ENCODE measurements around the gene GPR39. TPM values are rescaled to one million over a fixed set of nuclear protein-coding genes. Genes with fewer than 3 reads are reported as not detected.

The GPR39 gene
- polyA plus RNA-seq, 1 experiment: 2.9 TPM

DNA sequence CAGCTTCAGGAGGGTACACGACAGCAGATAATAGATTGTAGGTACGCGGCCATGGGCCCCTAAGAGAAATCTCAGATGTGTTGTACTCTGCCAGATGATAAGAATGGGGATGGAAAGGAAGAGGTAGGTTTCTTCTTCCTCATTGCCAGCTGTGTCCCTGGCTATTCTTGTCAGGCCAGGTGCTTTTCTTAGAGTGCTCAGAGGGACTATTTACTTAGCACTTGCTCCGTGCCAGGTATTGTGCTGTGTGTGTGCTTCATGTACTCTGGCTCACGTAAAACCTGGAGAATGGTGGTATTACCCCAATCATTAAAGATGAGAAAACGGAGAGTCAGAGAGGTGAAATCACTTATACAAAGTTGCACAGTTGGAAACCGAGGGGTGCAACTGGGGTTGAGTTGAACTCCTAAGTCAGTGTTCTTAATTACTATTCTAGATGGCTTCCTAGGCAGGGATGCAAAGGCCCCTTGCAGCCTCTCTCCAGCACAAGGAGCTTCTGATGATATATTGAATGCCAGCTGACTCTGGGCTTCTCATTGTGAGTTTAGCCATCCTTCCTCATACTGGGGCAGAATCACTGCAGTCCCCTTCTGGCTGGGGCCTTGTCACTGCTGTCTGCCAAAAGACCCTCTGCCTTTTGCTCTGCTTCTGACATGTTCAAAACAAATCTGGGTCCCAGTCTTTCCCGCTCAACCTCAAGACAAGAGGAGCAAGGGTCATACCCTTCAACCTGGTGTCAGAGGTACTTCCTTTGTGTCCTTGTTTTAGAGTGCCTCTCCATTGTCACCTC, 192.7 kb downstream of the GPR39 start:
- no peaks in the 10 kb centered on the region for H3K9me3 ChIP-seq (ENCODE audit: control insufficient read depth, insufficient read depth, low read length)
- H3K27me3 ChIP-seq (ENCODE audit: control insufficient read depth, insufficient read depth, low read length): peaks cover 8% of the 10 kb centered on the region
- CTCF ChIA-PET: no interaction called here
- POLR2A ChIA-PET: no interaction called here
- no peak for DNase-seq (ENCODE audit: low read depth, low spot score)
- no peak overlapping the region for H3K27ac ChIP-seq (ENCODE audit: low read depth, low read length)
- TF ChIP-seq, protein P1, sequence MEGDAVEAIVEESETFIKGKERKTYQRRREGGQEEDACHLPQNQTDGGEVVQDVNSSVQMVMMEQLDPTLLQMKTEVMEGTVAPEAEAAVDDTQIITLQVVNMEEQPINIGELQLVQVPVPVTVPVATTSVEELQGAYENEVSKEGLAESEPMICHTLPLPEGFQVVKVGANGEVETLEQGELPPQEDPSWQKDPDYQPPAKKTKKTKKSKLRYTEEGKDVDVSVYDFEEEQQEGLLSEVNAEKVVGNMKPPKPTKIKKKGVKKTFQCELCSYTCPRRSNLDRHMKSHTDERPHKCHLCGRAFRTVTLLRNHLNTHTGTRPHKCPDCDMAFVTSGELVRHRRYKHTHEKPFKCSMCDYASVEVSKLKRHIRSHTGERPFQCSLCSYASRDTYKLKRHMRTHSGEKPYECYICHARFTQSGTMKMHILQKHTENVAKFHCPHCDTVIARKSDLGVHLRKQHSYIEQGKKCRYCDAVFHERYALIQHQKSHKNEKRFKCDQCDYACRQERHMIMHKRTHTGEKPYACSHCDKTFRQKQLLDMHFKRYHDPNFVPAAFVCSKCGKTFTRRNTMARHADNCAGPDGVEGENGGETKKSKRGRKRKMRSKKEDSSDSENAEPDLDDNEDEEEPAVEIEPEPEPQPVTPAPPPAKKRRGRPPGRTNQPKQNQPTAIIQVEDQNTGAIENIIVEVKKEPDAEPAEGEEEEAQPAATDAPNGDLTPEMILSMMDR (IDR thresholded peaks at IDR 0.05; ENCODE audit: low read depth, low read length): no peak
- no peak overlapping the region for H3K4me3 ChIP-seq (ENCODE audit: low read depth, low read length)

DNA sequence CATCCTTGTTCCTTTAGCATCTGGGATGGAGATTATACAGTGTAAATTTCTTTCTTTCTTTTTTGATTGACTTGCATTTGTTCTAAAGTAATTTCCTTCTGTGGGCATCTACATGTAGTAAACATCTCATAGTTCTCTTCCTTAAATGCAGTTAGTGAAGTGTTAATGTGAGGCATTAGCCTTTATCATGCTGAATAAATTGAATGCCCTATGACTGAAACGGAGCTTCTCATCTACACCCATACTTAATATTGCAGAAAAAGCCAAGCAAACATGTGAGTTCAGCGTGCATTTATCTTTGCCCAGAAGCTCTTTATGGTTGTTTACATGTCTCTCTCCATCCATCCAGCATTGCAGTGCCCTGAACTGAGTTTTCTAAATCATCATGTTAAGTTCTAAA, 195.1 kb downstream of the GPR39 start:
- TF ChIP-seq, protein P1 (IDR thresholded peaks at IDR 0.05; ENCODE audit: low read depth, low read length): no peak
- Histone ChIP-seq H3K9me3 (ENCODE audit: control insufficient read depth, insufficient read depth, low read length) (no peaks in the 10 kb centered on the region), H3K4me3 (ENCODE audit: low read depth, low read length) (no peak overlapping the region), H3K27ac (ENCODE audit: low read depth, low read length) (no peak overlapping the region), H3K27me3 (ENCODE audit: control insufficient read depth, insufficient read depth, low read length) (peaks cover 3% of the 10 kb centered on the region)
- ChIA-PET CTCF (interaction anchor here (0.7 kb wide), 1 partner anchor 39 kb away, joined by 5 read pairs; no protein-coding TSS in a partner anchor), POLR2A (interaction anchor here (0.6 to 0.7 kb wide), 2 partner anchors 19 to 560 kb away, joined by 3 read pairs; no protein-coding TSS in a partner anchor)
- DNase-seq (ENCODE audit: low read depth, low spot score): no peak

DNA sequence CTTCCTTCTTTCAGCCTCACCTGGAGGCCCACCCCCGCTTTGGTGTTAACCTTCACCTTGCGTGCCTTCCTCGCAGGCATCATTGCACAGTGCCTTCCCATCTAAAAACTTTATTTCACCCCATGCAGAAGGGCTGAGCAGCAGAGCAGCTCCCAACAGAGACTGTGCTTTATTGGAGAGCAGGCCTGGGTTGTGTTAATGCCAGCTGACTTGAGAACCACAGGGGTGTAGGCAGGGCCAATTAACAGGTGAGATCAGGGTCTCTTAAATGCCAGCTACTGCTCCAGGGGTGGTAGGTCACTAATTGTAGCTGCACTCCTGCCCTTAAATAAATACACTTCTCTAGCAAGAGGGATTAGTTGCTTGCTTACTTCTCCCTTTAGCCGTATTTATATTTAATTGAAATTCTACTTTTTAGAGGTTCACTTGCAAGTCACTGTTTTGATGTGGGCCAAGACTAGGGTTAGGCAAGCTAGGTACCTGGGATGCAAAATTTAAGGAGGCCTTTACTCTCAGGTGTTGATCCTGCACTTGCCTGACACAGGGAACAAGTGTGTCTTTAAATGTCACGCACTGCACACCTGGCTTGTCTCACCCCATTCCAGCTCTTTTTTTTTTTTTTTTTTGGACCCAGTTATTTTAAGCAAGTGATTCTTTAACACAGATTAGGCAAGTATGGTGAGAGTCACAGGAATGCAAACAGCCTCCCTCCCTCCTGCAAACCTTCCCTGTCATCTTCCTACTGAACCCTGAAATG, 198.9 kb downstream of the GPR39 start:
- ChIA-PET POLR2A (interaction anchor here (0.6 kb wide), 1 partner anchor 8 kb away, joined by 5 read pairs; no protein-coding TSS in a partner anchor), CTCF (interaction anchor here (0.6 kb wide), 2 partner anchors 10 to 12 kb away, joined by 3 to 5 read pairs; no protein-coding TSS in a partner anchor)
- TF ChIP-seq, protein P1 (IDR thresholded peaks at IDR 0.05; ENCODE audit: low read depth, low read length): no peak
- Histone ChIP-seq H3K9me3 (ENCODE audit: control insufficient read depth, insufficient read depth, low read length) (no peaks in the 10 kb centered on the region), H3K27me3 (ENCODE audit: control insufficient read depth, insufficient read depth, low read length) (peaks cover 3% of the 10 kb centered on the region), H3K4me3 (ENCODE audit: low read depth, low read length) (no peak overlapping the region), H3K27ac (ENCODE audit: low read depth, low read length) (no peak overlapping the region)
- no peak for DNase-seq (ENCODE audit: low read depth, low spot score)

DNA sequence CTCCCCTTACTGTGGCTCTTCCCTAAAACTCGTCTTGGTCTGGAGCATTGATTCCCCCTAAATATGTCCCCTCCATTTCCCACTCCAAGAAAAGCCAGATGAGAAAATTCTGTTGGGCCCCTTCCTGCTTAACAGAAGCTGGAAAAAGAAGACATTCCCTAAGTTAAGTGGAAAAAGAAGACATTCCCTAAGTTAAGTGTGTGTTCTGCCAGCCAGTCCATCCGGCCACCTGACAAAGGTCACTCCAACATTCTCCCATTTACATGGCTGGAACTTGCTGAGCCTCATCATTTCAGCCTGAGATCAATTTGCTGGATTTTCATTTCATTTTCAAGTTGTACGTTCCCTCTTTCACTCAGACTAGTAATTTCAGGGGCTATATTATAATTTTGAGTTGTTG, 201.4 kb downstream of the GPR39 start:
- ChIA-PET CTCF (no interaction called here), POLR2A (no interaction called here)
- TF ChIP-seq, protein P1 (IDR thresholded peaks at IDR 0.05; ENCODE audit: low read depth, low read length): no peak

DNA sequence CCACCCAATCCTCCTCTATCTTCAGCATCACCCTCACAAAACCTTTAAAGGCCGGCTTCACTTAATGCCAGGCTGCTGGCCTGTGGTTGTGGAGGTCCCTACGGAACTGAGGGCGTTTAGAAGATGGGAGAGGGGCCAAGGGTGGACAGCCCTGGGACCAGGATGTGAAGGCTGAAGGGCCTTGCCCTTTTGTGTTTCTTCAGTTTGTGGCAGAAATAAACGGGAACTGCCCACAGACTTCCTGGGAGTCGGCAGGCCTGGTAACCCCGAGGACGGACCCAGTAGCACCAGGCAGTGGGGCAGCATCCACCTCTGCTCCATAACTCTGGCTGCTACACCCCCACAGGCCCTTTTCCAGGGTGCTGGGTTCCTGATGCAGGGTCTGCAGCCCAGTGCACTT, 202.1 kb downstream of the GPR39 start:
- no peak overlapping the region for H3K27ac ChIP-seq (ENCODE audit: low read depth, low read length)
- H3K4me3 ChIP-seq (ENCODE audit: low read depth, low read length): no peak overlapping the region
- CTCF ChIA-PET: no interaction called here
- DNase-seq (ENCODE audit: low read depth, low spot score): no peak
- TF ChIP-seq, protein P1 (IDR thresholded peaks at IDR 0.05; ENCODE audit: low read depth, low read length): no peak
- POLR2A ChIA-PET: no interaction called here
- H3K9me3 ChIP-seq (ENCODE audit: control insufficient read depth, insufficient read depth, low read length): no peaks in the 10 kb centered on the region
- H3K27me3 ChIP-seq (ENCODE audit: control insufficient read depth, insufficient read depth, low read length): no peaks in the 10 kb centered on the region

More for the DNA sequence above, 201.4 kb downstream of the GPR39 start:
- Histone ChIP-seq H3K27me3 (ENCODE audit: control insufficient read depth, insufficient read depth, low read length) (peaks cover 2% of the 10 kb centered on the region), H3K27ac (ENCODE audit: low read depth, low read length) (no peak overlapping the region), H3K9me3 (ENCODE audit: control insufficient read depth, insufficient read depth, low read length) (no peaks in the 10 kb centered on the region), H3K4me3 (ENCODE audit: low read depth, low read length) (no peak overlapping the region)
- no peak for DNase-seq (ENCODE audit: low read depth, low spot score)
